Fibroblast of lung (primary cell): ENCODE results near the gene LAPTM5. TPM values are rescaled to one million over a fixed set of nuclear protein-coding genes. Genes with fewer than 3 reads are reported as not detected.
A peak's percentile ranks its signal among the peaks of the same experiment; 100 is the strongest.

Experiments used
- DNase-seq, 2 donors: peaks; one replicate each; pipeline versions ENCODE4 v3.0.0 to v3.0.0-alpha.2; 2010; ENCODE audit warnings: low read depth in 2 of 2
- H2AFZ ChIP-seq: 2 replicates; pipeline ENCODE4 v1.5.1; 2012; ENCODE audit warnings: low read length, control low read depth, inconsistent platforms
- H3K27ac ChIP-seq: 2 replicates; pipeline ENCODE4 v1.5.1; 2011; ENCODE audit warnings: low read length, control low read depth; ENCODE audit not compliant: insufficient read depth
- H3K27me3 ChIP-seq: 2 replicates; pipeline ENCODE4 v1.5.1; 2011; ENCODE audit warnings: mild to moderate bottlenecking, low read length; ENCODE audit not compliant: control insufficient read depth, insufficient read depth
- H3K36me3 ChIP-seq: 2 replicates; pipeline ENCODE4 v1.5.1; 2011; ENCODE audit warnings: low read length; ENCODE audit not compliant: control insufficient read depth, insufficient read depth
- H3K4me1 ChIP-seq: 2 replicates; pipeline ENCODE4 v1.5.1; 2011; ENCODE audit warnings: low read length; ENCODE audit not compliant: control insufficient read depth, insufficient read depth; ENCODE audit errors: extremely low read depth
- H3K4me2 ChIP-seq: 2 replicates; pipeline ENCODE4 v1.5.1; 2011; ENCODE audit warnings: low read length, control low read depth; ENCODE audit not compliant: insufficient read depth; ENCODE audit errors: extremely low read depth
- H3K4me3 ChIP-seq, 4 experiments: fragments of 200-600 bp in 1 of 4; sonication (generic) in 1 of 4; replicated peaks in 1 of 4; 2 replicates each; pipeline ENCODE4 v1.5.1; 2011 to 2016; ENCODE audit warnings: low read length in 4 of 4, low read depth in 3 of 4, mild to moderate bottlenecking in 3 of 4, control low read depth in 2 of 4, inconsistent platforms in 1 of 4, mixed read lengths in 1 of 4; ENCODE audit not compliant: insufficient read depth in 1 of 4; ENCODE audit errors: control extremely low read depth in 1 of 4
- H3K79me2 ChIP-seq: 2 replicates; pipeline ENCODE4 v1.5.1; 2012; ENCODE audit warnings: mild to moderate bottlenecking, low read length, inconsistent platforms; ENCODE audit not compliant: control insufficient read depth, insufficient read depth
- H3K9ac ChIP-seq: 2 replicates; pipeline ENCODE4 v1.5.1; 2011; ENCODE audit warnings: mild to moderate bottlenecking, low read length, control low read depth; ENCODE audit not compliant: insufficient read depth
- H3K9me3 ChIP-seq: 2 replicates; pipeline ENCODE4 v1.5.1; 2012; ENCODE audit warnings: low read depth, low read length; ENCODE audit not compliant: control insufficient read depth, insufficient read depth
- H4K20me1 ChIP-seq: 2 replicates; pipeline ENCODE4 v1.5.1; 2011; ENCODE audit warnings: low read length; ENCODE audit not compliant: control insufficient read depth, insufficient read depth; ENCODE audit errors: extremely low read depth
- CTCF ChIP-seq, 2 donors: IDR thresholded peaks in 1 of 2; conservative IDR thresholded peaks in 1 of 2; 1 replicate in 1 of 2; 2 replicates in 1 of 2; pipeline ENCODE4 v1.5.1; 2011 to 2012; ENCODE audit warnings: low read length in 2 of 2, control low read depth in 1 of 2, inconsistent platforms in 1 of 2, low read depth in 1 of 2, mild to moderate bottlenecking in 1 of 2
- EZH2 ChIP-seq: IDR thresholded peaks from 2 replicates; pipeline ENCODE4 v1.5.1; 2012; ENCODE audit warnings: low read length, control low read depth, mild to moderate bottlenecking; ENCODE audit errors: missing control alignments
- polyA plus RNA-seq, 2 donors: library from polyadenylated mRNA; depleted of rRNA in 1 of 2; stranded (reverse) in 1 of 2; unstranded in 1 of 2; fragments of >200 nt; gene quantifications; 2 replicates each; pipeline ENCODE4 v1.2.1, GENCODE V29; 2011 to 2012; ENCODE audit warnings: missing spikeins in 1 of 2
- total RNA-seq: library from RNA; depleted of rRNA; stranded (reverse); fragments of >200 nt; gene quantifications from 2 replicates; pipeline ENCODE4 v1.2.1, GENCODE V29; 2014

Gene LAPTM5
- total and polyA plus RNA-seq, 2 donors (not counting 1 experiment from before 2014, with no cell fraction given): under 0.01 to 0.32 TPM

GRCh38 chr1:30742963-30743559, 14.5 kb downstream of the LAPTM5 start:
- Histone ChIP-seq H3K4me1 (no peaks in the 10 kb centered on the region), H3K9me3 (no peaks in the 10 kb centered on the region), H3K27ac (no peak overlapping the region), H3K27me3 (no peaks in the 10 kb centered on the region), H2AFZ (no peak overlapping the region), H3K36me3 (no peaks in the 10 kb centered on the region), H3K4me2 (no peak overlapping the region), H3K9ac (no peak overlapping the region), H3K4me3 (no peak overlapping the region), H3K79me2 (no peaks in the 10 kb centered on the region), H4K20me1 (no peaks in the 10 kb centered on the region)
- no peak for TF ChIP-seq EZH2
- DNase-seq: no peak

- no peaks in the 10 kb centered on the region for H3K36me3 ChIP-seq
- H3K27me3 ChIP-seq: no peaks in the 10 kb centered on the region
- H3K27ac ChIP-seq: no peak overlapping the region
- no peaks in the 10 kb centered on the region for H3K79me2 ChIP-seq
- no peaks in the 10 kb centered on the region for H3K4me1 ChIP-seq
- no peaks in the 10 kb centered on the region for H3K9me3 ChIP-seq
- no peak for TF ChIP-seq CTCF (conservative IDR thresholded peaks at IDR 0.05 in 1 of 2, IDR thresholded peaks at IDR 0.05 in 1 of 2; ENCODE audit: low read depth in 1 of 2, low read length in 2 of 2)
- DNase-seq: no peak
- no peak overlapping the region for H2AFZ ChIP-seq
- no peak overlapping the region for H3K9ac ChIP-seq
- no peaks in the 10 kb centered on the region for H4K20me1 ChIP-seq
- no peak overlapping the region for H3K4me3 ChIP-seq
- H3K4me2 ChIP-seq: no peak overlapping the region
Measured at GRCh38 chr1:30742300-30742962, 15.1 kb downstream of the LAPTM5 start.

- Histone ChIP-seq H3K4me3 (no peak overlapping the region), H3K27me3 (peaks cover 5% of the 10 kb centered on the region), H2AFZ (no peak overlapping the region), H3K4me1 (no peaks in the 10 kb centered on the region), H4K20me1 (no peaks in the 10 kb centered on the region), H3K9me3 (no peaks in the 10 kb centered on the region), H3K9ac (no peak overlapping the region), H3K4me2 (no peak overlapping the region), H3K27ac (no peak overlapping the region), H3K36me3 (no peaks in the 10 kb centered on the region), H3K79me2 (no peaks in the 10 kb centered on the region)
- peak in 1 of 2 donors; percentile 35 for DNase-seq
- TF ChIP-seq EZH2: no peak
- TF ChIP-seq CTCF (conservative IDR thresholded peaks at IDR 0.05 in 1 of 2, IDR thresholded peaks at IDR 0.05 in 1 of 2; ENCODE audit: low read depth in 1 of 2, low read length in 2 of 2): no peak
Measured at GRCh38 chr1:30741239-30741894, 16.2 kb downstream of the LAPTM5 start.
